ENCODE measurements around the gene STIP1. TPM values are rescaled to one million over a fixed set of nuclear protein-coding genes. Genes with fewer than 3 reads are reported as not detected.

STIP1 gene
- total and polyA plus RNA-seq, 9 of the 15 experiments (the other 6 are each of a cell fraction or from before 2014, with no cell fraction given): 58.1 to 465 (median 346) TPM

GRCh38 chr11:64185175-64185692 is 737 bp upstream of the STIP1 start (continued):
- TF ChIP-seq ZFP91 (CRISPR knock-in tag; IDR thresholded peaks at IDR 0.05) (peak; percentile 70), ATF7 (IDR thresholded peaks at IDR 0.05) (no peak), SMARCB1 (IDR thresholded peaks at IDR 0.05; ENCODE audit: insufficient read length, low read depth) (no peak), KDM5B (IDR thresholded peaks at IDR 0.05; ENCODE audit: insufficient replicate concordance, low read depth, low read length) (peak; percentile 81), KLF16 (IDR thresholded peaks at IDR 0.05) (no peak), EHMT2 (IDR thresholded peaks at IDR 0.05) (no peak), TRIM25 (IDR thresholded peaks at IDR 0.05; ENCODE audit: borderline replicate concordance) (no peak), ZNF507 (tag; conservative IDR thresholded peaks at IDR 0.05) (no peak), ZNF140 (CRISPR knock-in tag; IDR thresholded peaks at IDR 0.05) (no peak), MNT (conservative IDR thresholded peaks at IDR 0.05) (peak; percentile 87 to 94), LARP7 (IDR thresholded peaks at IDR 0.05) (no peak), MECOM (CRISPR knock-in tag; IDR thresholded peaks at IDR 0.05) (no peak; the same call in 1 of the 2 replicates), CAMTA2 (CRISPR knock-in tag; conservative IDR thresholded peaks at IDR 0.05) (0 out of 2 replicates have a peak, but pooled peaks have one; percentile 60), E2F4 (CRISPR knock-in tag; IDR thresholded peaks at IDR 0.05; ENCODE audit: low read depth) (peak; percentile 52)
